Thymus (tissue), 11 donors: ENCODE data around the gene LRMDA. TPM values are rescaled to one million over a fixed set of nuclear protein-coding genes. Genes with fewer than 3 reads are reported as not detected.
"Not testable (repeated sequence)": the region's sequence is repeated elsewhere in the genome, so short reads cannot be mapped to it uniquely, and the experiment has no call there.

ENCODE experiments used
- DNase-seq, 9 donors: peaks; one replicate each; pipeline ENCODE4 v3.0.0-alpha.2; 2013; ENCODE audit warnings: low spot score in 9 of 9, low read depth in 6 of 9, missing footprints in 1 of 9
- H3K27ac ChIP-seq, 2 donors: one replicate each; pipeline ENCODE4 v1.5.1; 2013; ENCODE audit warnings: control low read depth in 1 of 2, low read depth in 1 of 2, low read length in 1 of 2, mild to moderate bottlenecking in 1 of 2, moderate library complexity in 1 of 2
- H3K27me3 ChIP-seq, 2 donors: one replicate each; pipeline ENCODE4 v1.5.1; 2013; ENCODE audit warnings: low read length in 1 of 2; ENCODE audit not compliant: control insufficient read depth in 2 of 2, insufficient read depth in 1 of 2
- H3K36me3 ChIP-seq, 2 donors: one replicate each; pipeline ENCODE4 v1.5.1; 2013; ENCODE audit warnings: low read length in 1 of 2, mild to moderate bottlenecking in 1 of 2, moderate library complexity in 1 of 2; ENCODE audit not compliant: control insufficient read depth in 2 of 2, insufficient read depth in 2 of 2
- H3K4me1 ChIP-seq, 2 donors: one replicate each; pipeline ENCODE4 v1.5.1; 2013; ENCODE audit warnings: low read length in 2 of 2; ENCODE audit not compliant: control insufficient read depth in 2 of 2, insufficient read depth in 2 of 2
- H3K4me3 ChIP-seq, 2 donors: one replicate each; pipeline ENCODE4 v1.5.1; 2013; ENCODE audit warnings: low read length in 2 of 2, control low read depth in 1 of 2, mild to moderate bottlenecking in 1 of 2
- H3K9me3 ChIP-seq, 2 donors: one replicate each; pipeline ENCODE4 v1.5.1; 2013; ENCODE audit warnings: low read length in 1 of 2, mild to moderate bottlenecking in 1 of 2; ENCODE audit not compliant: control insufficient read depth in 2 of 2, insufficient read depth in 1 of 2
- WGBS: extraction: QIAGEN DNeasy Blood & Tissue Kit; methylation state at CpG from one replicate; pipeline ENCODE4 v1.1.7; 2013; 5-methylcytosine and 5-hydroxymethylcytosine counted together
- polyA plus RNA-seq: library from polyadenylated mRNA; stranded (reverse); fragments of 200-250 nt; gene quantifications from one replicate; pipeline ENCODE4 v1.2.3, GENCODE V29; 2013
- total RNA-seq: library from RNA; stranded (reverse); fragments of 120-200 nt; gene quantifications from one replicate; pipeline ENCODE4 v1.2.4, GENCODE V29; 2013
- donor health status: healthy.

Gene LRMDA
- total and polyA plus RNA-seq, 2 donors = 2.5 to 4.6 TPM

- Histone ChIP-seq H3K36me3 (no peaks in the 10 kb centered on the region), H3K27ac (no peak overlapping the region), H3K27me3 (no peaks in the 10 kb centered on the region), H3K9me3 (no peaks in the 10 kb centered on the region), H3K4me3 (no peak overlapping the region), H3K4me1 (no peaks in the 10 kb centered on the region)
- DNase-seq = no peak
- 99% methylated on average over 2 of the region's 2 CpGs for WGBS
These were observed 170.9 kb downstream of the LRMDA start for GRCh38 chr10:75602341-75602740.

- H3K4me3 ChIP-seq = no peak overlapping the region
- no peaks in the 10 kb centered on the region for H3K9me3 ChIP-seq
- H3K4me1 ChIP-seq = no peaks in the 10 kb centered on the region
- no peaks in the 10 kb centered on the region for H3K27me3 ChIP-seq
- H3K27ac ChIP-seq = no peak overlapping the region
- DNase-seq = no peak
- WGBS = 96% methylated on average over 4 of the region's 4 CpGs
- H3K36me3 ChIP-seq = no peaks in the 10 kb centered on the region
These were observed 173.7 kb downstream of the LRMDA start for GRCh38 chr10:75605096-75605495.

DNA sequence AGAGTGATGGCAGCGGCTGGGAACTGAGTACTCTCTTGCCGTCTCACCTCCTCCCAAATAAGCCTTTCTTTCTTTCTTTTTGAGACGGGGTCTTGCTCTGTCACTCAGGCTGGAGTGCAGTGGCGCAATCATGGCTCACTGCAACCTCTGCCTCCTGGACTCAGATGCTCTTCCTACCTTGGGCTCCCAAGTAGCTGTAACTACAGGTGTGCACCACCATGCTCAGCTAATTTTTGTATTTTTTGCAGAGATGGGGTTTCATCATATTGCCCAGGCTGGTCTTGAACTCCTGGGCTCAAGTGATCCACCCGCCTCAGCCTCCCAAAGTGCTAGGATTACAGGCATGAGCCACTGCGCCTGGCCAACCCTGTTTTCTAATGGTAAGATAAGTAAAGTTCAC, 174.4 kb downstream of the LRMDA start:
- H3K27ac ChIP-seq, H3K4me1 ChIP-seq, DNase-seq, H3K9me3 ChIP-seq, H3K4me3 ChIP-seq, H3K27me3 ChIP-seq, H3K36me3 ChIP-seq: not testable (repeated sequence)
- WGBS = 97% methylated on average over 6 of the region's 6 CpGs

DNA sequence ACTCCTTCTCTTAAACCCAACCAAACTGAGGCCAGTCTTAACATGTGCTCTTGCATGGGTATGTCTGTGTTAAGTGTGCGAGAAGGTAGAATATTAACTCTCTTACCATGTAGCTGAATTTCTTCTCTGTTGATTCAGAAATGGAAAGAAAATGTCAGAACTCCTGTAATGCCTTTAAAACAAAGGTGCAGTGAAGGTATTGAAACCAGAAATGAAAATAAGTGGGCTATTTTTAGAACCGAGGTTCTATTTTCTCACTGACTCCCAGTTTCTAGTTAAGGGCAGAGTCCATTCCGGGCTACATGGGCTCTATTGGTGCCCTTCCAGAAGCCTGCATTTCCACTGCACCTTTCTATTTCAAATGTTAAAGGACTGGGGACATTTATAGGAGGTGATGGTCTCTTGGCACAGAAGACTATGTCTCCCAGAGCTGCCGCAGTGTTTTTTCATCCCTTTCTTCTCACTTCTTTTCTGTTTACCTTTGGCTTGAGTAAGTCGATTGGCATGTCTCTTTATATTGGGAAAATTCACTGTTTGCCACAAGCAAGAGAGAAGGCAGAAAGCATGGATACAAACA, 174.9 kb downstream of the LRMDA start:
- H3K4me1 ChIP-seq = no peaks in the 10 kb centered on the region
- H3K27me3 ChIP-seq = no peaks in the 10 kb centered on the region
- DNase-seq = no peak
- H3K27ac ChIP-seq = no peak overlapping the region
- no peaks in the 10 kb centered on the region for H3K9me3 ChIP-seq
- no peaks in the 10 kb centered on the region for H3K36me3 ChIP-seq
- WGBS = 98% methylated on average over 5 of the region's 5 CpGs
- H3K4me3 ChIP-seq = no peak overlapping the region

DNA sequence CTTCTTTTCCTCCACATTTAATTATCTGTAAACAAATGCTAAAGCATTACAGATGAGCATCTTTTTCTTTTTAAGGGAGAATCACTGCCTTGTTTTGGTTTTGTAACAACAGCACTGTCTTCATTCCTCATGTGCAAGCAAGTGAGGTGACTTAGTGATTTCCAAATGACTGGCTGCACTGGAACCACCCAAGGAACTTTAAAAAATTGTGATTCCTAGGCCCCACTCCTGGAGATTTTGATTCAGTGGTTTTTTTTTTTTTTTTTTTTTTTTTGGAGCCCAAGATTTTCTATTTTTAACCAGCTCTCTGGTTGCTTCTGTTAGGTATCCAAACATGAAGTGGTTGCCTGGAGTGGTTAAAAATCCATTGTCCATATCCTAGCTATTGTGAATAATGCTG, 176.2 kb downstream of the LRMDA start:
- Histone ChIP-seq H3K4me1 (no peaks in the 10 kb centered on the region), H3K27me3 (no peaks in the 10 kb centered on the region), H3K9me3 (no peaks in the 10 kb centered on the region), H3K36me3 (no peaks in the 10 kb centered on the region), H3K27ac (no peak overlapping the region), H3K4me3 (no peak overlapping the region)
- DNase-seq = no peak

GRCh38 chr10:75610183-75610582, 178.8 kb downstream of the LRMDA start:
- no peak for DNase-seq
- H3K4me3 ChIP-seq = no peak overlapping the region
- 43% methylated on average over 1 of the region's 1 CpG for whole genome bisulfite sequencing
- H3K9me3 ChIP-seq = no peaks in the 10 kb centered on the region
- peaks cover 0 to 2% of the 10 kb centered on the region in 2 donors for H3K27me3 ChIP-seq
- H3K4me1 ChIP-seq = no peaks in the 10 kb centered on the region
- H3K36me3 ChIP-seq = no peaks in the 10 kb centered on the region
- H3K27ac ChIP-seq = no peak overlapping the region

DNA sequence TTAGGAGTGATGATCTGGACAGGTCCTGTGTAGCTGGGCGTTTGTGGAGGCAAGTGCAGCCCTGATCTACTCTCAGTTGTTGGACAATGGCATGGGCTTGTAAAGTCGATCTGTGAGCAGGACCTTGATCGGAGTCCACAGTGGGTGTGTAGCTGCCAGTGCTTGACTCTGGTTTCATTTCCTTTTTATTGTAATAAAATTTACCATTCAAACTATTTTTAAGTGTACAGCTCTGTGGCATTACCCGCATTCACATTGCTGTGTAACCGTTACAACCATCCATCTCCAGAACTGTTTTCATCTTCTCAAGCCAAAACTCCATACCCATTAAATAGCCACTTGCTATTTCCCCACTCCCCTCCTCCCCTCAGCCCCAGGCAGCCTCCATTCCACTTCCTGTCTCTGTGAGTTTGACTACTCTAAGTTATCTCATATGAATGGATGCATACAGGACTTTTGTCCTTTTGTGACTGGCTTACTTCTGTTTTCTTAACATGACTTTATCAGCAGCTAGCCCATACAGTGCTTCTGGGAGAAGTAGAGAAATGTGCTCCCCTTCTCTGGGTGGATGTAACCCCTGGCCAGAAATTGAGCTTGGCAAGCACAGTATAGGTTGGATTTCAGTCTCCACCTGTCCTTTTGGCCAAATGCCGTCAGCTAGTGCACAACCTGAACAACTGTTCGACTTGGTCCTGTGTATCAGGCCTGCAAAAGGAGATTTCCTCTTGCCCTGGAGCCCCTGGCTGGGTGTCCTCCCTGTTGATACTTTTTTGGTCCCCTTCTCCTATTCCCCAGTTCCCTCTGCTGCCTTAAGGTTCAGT, 180.0 kb downstream of the LRMDA start:
- peaks cover 0 to 2% of the 10 kb centered on the region in 2 donors for H3K27me3 ChIP-seq

DNA sequence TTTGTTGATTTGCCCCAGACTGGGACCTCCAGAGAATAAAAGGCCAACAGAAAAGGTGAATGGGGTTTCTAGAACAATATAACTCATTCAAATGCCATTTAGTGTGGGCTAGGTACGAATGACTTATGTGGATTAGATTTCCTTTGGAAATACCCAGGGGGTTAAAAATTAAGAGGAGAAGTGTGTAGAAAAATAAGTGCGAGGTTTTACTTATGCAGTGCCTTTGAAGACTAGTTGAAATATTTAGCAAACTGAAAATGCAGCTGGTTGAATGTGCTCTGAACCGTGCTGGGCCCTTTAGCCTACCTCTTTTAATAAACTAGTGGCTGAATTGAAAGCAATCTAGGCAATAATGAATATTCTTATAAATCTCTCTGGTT, 180.6 kb downstream of the LRMDA start:
- Histone ChIP-seq H3K36me3 (no peaks in the 10 kb centered on the region), H3K27ac (no peak overlapping the region), H3K4me1 (no peaks in the 10 kb centered on the region), H3K9me3 (no peaks in the 10 kb centered on the region), H3K27me3 (peaks cover 0 to 2% of the 10 kb centered on the region in 2 donors), H3K4me3 (no peak overlapping the region)
- 85% methylated on average over 3 of the region's 3 CpGs for WGBS
- no peak for DNase-seq

More for the DNA sequence above, 180.0 kb downstream of the LRMDA start:
- no peak for DNase-seq
- Histone ChIP-seq H3K4me3 (no peak overlapping the region), H3K27ac (no peak overlapping the region), H3K9me3 (no peaks in the 10 kb centered on the region), H3K36me3 (no peaks in the 10 kb centered on the region), H3K4me1 (no peaks in the 10 kb centered on the region)
- 85% methylated on average over 7 of the region's 7 CpGs for WGBS

GRCh38 chr10:75612904-75613684, 181.7 kb downstream of the LRMDA start:
- no peaks in the 10 kb centered on the region for H3K36me3 ChIP-seq
- DNase-seq = peak in 1 of 9 donors; percentile 8
- no peak overlapping the region for H3K4me3 ChIP-seq
- peaks cover 0 to 2% of the 10 kb centered on the region in 2 donors for H3K27me3 ChIP-seq
- H3K27ac ChIP-seq = peak overlapping the region in 1 of 2 donors; percentile 16
- 16% methylated on average over 5 of the region's 5 CpGs for WGBS
- no peaks in the 10 kb centered on the region for H3K9me3 ChIP-seq
- no peaks in the 10 kb centered on the region for H3K4me1 ChIP-seq
